GM20431 (cell line): Measurements from ENCODE around the gene EXOC3L2.
"Not testable (repeated sequence)": the region's sequence is repeated elsewhere in the genome, so short reads cannot be mapped to it uniquely, and the experiment has no call there.

ENCODE experiments used
- in situ Hi-C: fragments of 300-500 bp; cut with MseI, MboI; formaldehyde crosslinking; loops from one replicate; pipeline ENCODE4 v1.15.0; 2020; ENCODE audit warnings: low sequenced_read_pairs; ENCODE audit not compliant: unreplicated experiment

Gene EXOC3L2

GRCh38 chr19:45258862-45259261 is 13.7 kb upstream of the EXOC3L2 start:
- in situ Hi-C loops, result no loop called here

- in situ Hi-C loops, result no loop called here
Measured at GRCh38 chr19:45256836-45257235, 11.6 kb upstream of the EXOC3L2 start.

- in situ Hi-C loops, result no loop called here
Measured at GRCh38 chr19:45255611-45256157, 10.5 kb upstream of the EXOC3L2 start.

- in situ Hi-C loops, result no loop called here
Measured at GRCh38 chr19:45254044-45254531, 8.9 kb upstream of the EXOC3L2 start.

- in situ Hi-C loops, result no loop called here
Measured at GRCh38 chr19:45253396-45254027, 8.3 kb upstream of the EXOC3L2 start.

- in situ Hi-C loops, result no loop called here
Measured at GRCh38 chr19:45251452-45252354, 6.5 kb upstream of the EXOC3L2 start.

GRCh38 chr19:45250832-45251451 is 5.7 kb upstream of the EXOC3L2 start, which contains the start of gene MARK4:
Gene MARK4 (plus strand): TSS chr19:45251271. CDS start chr19:45251589, 318 bp downstream.
- in situ Hi-C loops, result no loop called here

GRCh38 chr19:45250216-45250831 is 5.1 kb upstream of the EXOC3L2 start:
- in situ Hi-C loops, result no loop called here

- in situ Hi-C loops, result no loop called here
Measured at GRCh38 chr19:45249261-45250033, 4.2 kb upstream of the EXOC3L2 start.

- in situ Hi-C loops, result no loop called here
Measured at GRCh38 chr19:45247136-45247535, 1.9 kb upstream of the EXOC3L2 start.

GRCh38 chr19:45245826-45246225 is 619 bp upstream of the EXOC3L2 start:
- in situ Hi-C loops, result no loop called here

GRCh38 chr19:45244133-45244794 is 943 bp downstream of the EXOC3L2 start:
- in situ Hi-C loops, result no loop called here

- in situ Hi-C loops, result no loop called here
Measured at GRCh38 chr19:45243144-45243732, 2.0 kb downstream of the EXOC3L2 start.

GRCh38 chr19:45238556-45238955 is 6.7 kb downstream of the EXOC3L2 start:
- in situ Hi-C loops, result no loop called here

- in situ Hi-C loops, result no loop called here
Measured at GRCh38 chr19:45235485-45235884, 9.7 kb downstream of the EXOC3L2 start.

GRCh38 chr19:45234089-45234869 is 10.9 kb downstream of the EXOC3L2 start:
- in situ Hi-C loops, result no loop called here

- in situ Hi-C loops, result no loop called here
Measured at GRCh38 chr19:45231891-45232290, 13.3 kb downstream of the EXOC3L2 start.

GRCh38 chr19:45229056-45229455 is 16.2 kb downstream of the EXOC3L2 start:
- in situ Hi-C loops, result not testable (repeated sequence)
